HG03432 (cell line): ENCODE measurements around the gene MED17.

ENCODE experiments used
- ATAC-seq: cut with Tn5 transposase; IDR thresholded peaks from one replicate; pipeline ENCODE4 v1.9.1; 2021; ENCODE audit warnings: mild to moderate bottlenecking, moderate library complexity; ENCODE audit not compliant: unreplicated experiment

The MED17 gene

GRCh38 chr11:93846411-93846810 is 62.3 kb downstream of the MED17 start:
- no peak for ATAC-seq

- no peak for ATAC-seq
Measured at GRCh38 chr11:93849201-93849600, 65.1 kb downstream of the MED17 start.

- no peak for ATAC-seq
Measured at GRCh38 chr11:93849751-93850593, 65.9 kb downstream of the MED17 start.

- no peak for ATAC-seq
Measured at GRCh38 chr11:93850594-93851018, 66.5 kb downstream of the MED17 start, which contains the start of gene VSTM5. TSS of gene VSTM5 (minus strand) at chr11:93850618. CDS start at chr11:93850502, 116 bp downstream.

GRCh38 chr11:93852242-93852641 is 68.2 kb downstream of the MED17 start:
- no peak for ATAC-seq

- ATAC-seq = no peak
Measured at GRCh38 chr11:93857413-93858120, 73.5 kb downstream of the MED17 start.

- no peak for ATAC-seq
Measured at GRCh38 chr11:93858121-93858775, 74.2 kb downstream of the MED17 start.

GRCh38 chr11:93861808-93862207 is 77.7 kb downstream of the MED17 start:
- no peak for ATAC-seq
